ENCODE measurements around the gene B3GNT5.

- TF ChIP-seq, protein P1, sequence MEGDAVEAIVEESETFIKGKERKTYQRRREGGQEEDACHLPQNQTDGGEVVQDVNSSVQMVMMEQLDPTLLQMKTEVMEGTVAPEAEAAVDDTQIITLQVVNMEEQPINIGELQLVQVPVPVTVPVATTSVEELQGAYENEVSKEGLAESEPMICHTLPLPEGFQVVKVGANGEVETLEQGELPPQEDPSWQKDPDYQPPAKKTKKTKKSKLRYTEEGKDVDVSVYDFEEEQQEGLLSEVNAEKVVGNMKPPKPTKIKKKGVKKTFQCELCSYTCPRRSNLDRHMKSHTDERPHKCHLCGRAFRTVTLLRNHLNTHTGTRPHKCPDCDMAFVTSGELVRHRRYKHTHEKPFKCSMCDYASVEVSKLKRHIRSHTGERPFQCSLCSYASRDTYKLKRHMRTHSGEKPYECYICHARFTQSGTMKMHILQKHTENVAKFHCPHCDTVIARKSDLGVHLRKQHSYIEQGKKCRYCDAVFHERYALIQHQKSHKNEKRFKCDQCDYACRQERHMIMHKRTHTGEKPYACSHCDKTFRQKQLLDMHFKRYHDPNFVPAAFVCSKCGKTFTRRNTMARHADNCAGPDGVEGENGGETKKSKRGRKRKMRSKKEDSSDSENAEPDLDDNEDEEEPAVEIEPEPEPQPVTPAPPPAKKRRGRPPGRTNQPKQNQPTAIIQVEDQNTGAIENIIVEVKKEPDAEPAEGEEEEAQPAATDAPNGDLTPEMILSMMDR (IDR thresholded peaks at IDR 0.05), result no peak
- no peak for TF ChIP-seq ZFX (IDR thresholded peaks at IDR 0.05; ENCODE audit: borderline replicate concordance)
Measured at GRCh38 chr3:183312433-183312832, 59.4 kb downstream of the B3GNT5 start.

All from 22Rv1 (cell line).